A673 (cell line): Measurements from ENCODE around the gene VAV3. TPM values are rescaled to one million over a fixed set of nuclear protein-coding genes. Genes with fewer than 3 reads are reported as not detected.

Source experiments
- BruUV-seq: library from RNA; stranded (reverse); fragments of 400-500 nt; replicated peaks from 2 replicates; lab custom pipeline; 2021; lab: Mats Ljungman, UMichigan
- CTCF ChIA-PET: fragments of 300-600 bp; sonication (Branson Sonifier 250); formaldehyde crosslinking; loops from one replicate; lab custom pipeline; 2022; ENCODE audit warnings: antibody characterized with exemption; lab: Charles Lee
- POLR2A ChIA-PET: fragments of 300-600 bp; sonication (Branson Sonifier 250); formaldehyde crosslinking; loops from one replicate; lab custom pipeline; 2022; ENCODE audit warnings: antibody characterized with exemption; ENCODE audit not compliant: low non-redundant PET; lab: Charles Lee
- DNase-seq: peaks from one replicate; pipeline ENCODE4 v3.0.0-alpha.2; 2015; ENCODE audit warnings: low spot score
- H3K27ac ChIP-seq: fragments of 200-600 bp; sonication (generic); 2 replicates; pipeline ENCODE4 v1.5.1; 2016; ENCODE audit warnings: mixed run types, low read depth, mild to moderate bottlenecking, mixed read lengths, antibody characterized with exemption, low read length; ENCODE audit not compliant: poor library complexity, severe bottlenecking
- H3K27me3 ChIP-seq: fragments of 200-600 bp; sonication (generic); replicated peaks from 2 replicates; pipeline ENCODE4 v1.6.1; 2017; ENCODE audit warnings: mixed run types, low read depth, mild to moderate bottlenecking, mixed read lengths, antibody characterized with exemption, low read length; ENCODE audit not compliant: insufficient read depth, poor library complexity
- H3K36me3 ChIP-seq: fragments of 200-600 bp; sonication (generic); 2 replicates; pipeline ENCODE4 v1.6.1; 2016; ENCODE audit warnings: mixed run types, mild to moderate bottlenecking, mixed read lengths, antibody characterized with exemption, low read length; ENCODE audit not compliant: insufficient read depth, poor library complexity, severe bottlenecking
- H3K4me1 ChIP-seq: fragments of 200-600 bp; sonication (generic); 2 replicates; pipeline ENCODE4 v1.6.1; 2017; ENCODE audit warnings: mixed run types, mild to moderate bottlenecking, mixed read lengths, antibody characterized with exemption, low read length; ENCODE audit not compliant: insufficient read depth, poor library complexity, severe bottlenecking
- H3K4me3 ChIP-seq: fragments of 200-600 bp; sonication (generic); 2 replicates; pipeline ENCODE4 v1.5.1; 2016; ENCODE audit warnings: low read depth, mixed run types, mild to moderate bottlenecking, mixed read lengths, low read length; ENCODE audit not compliant: poor library complexity, severe bottlenecking
- H3K9me3 ChIP-seq: fragments of 200-600 bp; sonication (generic); 2 replicates; pipeline ENCODE4 v1.6.1; 2016; ENCODE audit warnings: mixed run types, low read depth, mild to moderate bottlenecking, mixed read lengths, antibody characterized with exemption, low read length; ENCODE audit not compliant: poor library complexity, severe bottlenecking
- EZH2 ChIP-seq: fragments of 200-600 bp; sonication (generic); IDR thresholded peaks from 2 replicates; pipeline ENCODE4 v1.6.1; 2017; ENCODE audit warnings: borderline replicate concordance, low read depth, mild to moderate bottlenecking, mixed read lengths, antibody characterized with exemption, low read length; ENCODE audit not compliant: poor library complexity, severe bottlenecking
- intact Hi-C: fragments of 100-400 bp; cut with micrococcal nuclease; formaldehyde crosslinking; loops from one replicate; pipeline ENCODE4 v1.10.0; 2022; ENCODE audit not compliant: unreplicated experiment
- total RNA-seq: library from RNA; stranded (reverse); gene quantifications from 2 replicates; pipeline ENCODE4 v1.2.3, GENCODE V29; 2021
- TF ChIP-seq, protein P1 (sequence below): fragments of 300-800, 200-600 bp; sonication (generic); conservative IDR thresholded peaks from 2 replicates; pipeline ENCODE4 v1.5.1; 2017; ENCODE audit warnings: low read depth, mild to moderate bottlenecking, antibody characterized with exemption, low read length, moderate library complexity, mixed read lengths

Gene VAV3
- total RNA-seq, 1 experiment from 2014 or later = 0.30 TPM

DNA sequence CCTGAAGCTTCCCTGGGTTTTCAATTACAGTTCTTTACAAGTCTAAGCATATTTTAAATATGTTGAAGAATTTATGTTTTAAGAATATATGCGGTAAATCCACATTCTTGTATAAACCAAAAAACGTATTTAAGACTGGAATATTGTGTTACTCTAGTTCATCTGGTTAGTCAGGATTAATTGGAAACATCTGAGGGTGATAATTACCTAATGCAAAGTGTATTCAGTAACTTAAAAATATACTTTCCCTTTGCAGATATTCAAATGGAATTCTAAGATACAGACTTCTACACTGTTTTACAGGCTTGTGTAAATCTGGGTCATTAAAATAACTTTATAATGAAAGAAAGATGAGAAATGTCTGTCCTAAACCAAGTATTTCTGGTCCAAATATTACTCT, 302.0 kb downstream of the VAV3 start:
- TF ChIP-seq, protein P1, sequence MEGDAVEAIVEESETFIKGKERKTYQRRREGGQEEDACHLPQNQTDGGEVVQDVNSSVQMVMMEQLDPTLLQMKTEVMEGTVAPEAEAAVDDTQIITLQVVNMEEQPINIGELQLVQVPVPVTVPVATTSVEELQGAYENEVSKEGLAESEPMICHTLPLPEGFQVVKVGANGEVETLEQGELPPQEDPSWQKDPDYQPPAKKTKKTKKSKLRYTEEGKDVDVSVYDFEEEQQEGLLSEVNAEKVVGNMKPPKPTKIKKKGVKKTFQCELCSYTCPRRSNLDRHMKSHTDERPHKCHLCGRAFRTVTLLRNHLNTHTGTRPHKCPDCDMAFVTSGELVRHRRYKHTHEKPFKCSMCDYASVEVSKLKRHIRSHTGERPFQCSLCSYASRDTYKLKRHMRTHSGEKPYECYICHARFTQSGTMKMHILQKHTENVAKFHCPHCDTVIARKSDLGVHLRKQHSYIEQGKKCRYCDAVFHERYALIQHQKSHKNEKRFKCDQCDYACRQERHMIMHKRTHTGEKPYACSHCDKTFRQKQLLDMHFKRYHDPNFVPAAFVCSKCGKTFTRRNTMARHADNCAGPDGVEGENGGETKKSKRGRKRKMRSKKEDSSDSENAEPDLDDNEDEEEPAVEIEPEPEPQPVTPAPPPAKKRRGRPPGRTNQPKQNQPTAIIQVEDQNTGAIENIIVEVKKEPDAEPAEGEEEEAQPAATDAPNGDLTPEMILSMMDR = no peak
- ChIA-PET POLR2A (no interaction called here), CTCF (no interaction called here)

DNA sequence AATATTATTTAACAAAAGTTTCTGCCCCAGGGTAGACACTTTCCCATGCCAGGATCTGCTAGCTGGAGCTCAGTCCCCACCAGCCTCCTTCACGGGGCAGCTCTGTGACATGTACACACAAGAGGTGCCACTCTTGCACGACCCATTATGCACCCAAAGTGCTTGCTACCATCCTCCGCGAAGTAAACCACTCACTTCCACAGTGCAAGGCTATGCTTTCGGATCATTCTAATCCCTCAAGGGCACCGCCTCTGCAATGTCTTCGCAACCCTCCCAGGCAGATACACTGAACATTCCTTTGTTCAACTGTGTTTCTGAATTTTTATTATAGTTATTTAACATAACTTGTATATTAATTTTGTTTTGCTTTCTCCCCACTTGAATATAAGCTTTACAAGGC, 303.8 kb downstream of the VAV3 start:
- TF ChIP-seq, protein P1 = no peak
- TF ChIP-seq EZH2 = no peak
- H3K27me3 ChIP-seq = no peaks in the 10 kb centered on the region
- H3K36me3 ChIP-seq = no peaks in the 10 kb centered on the region
- POLR2A ChIA-PET = no interaction called here
- H3K9me3 ChIP-seq = no peaks in the 10 kb centered on the region
- DNase-seq = no peak
- no TSS peak for BruUV-seq
- H3K4me3 ChIP-seq = no peak overlapping the region
- H3K4me1 ChIP-seq = no peaks in the 10 kb centered on the region
- CTCF ChIA-PET = no interaction called here
- H3K27ac ChIP-seq = no peak overlapping the region
- intact Hi-C loops = no loop called here

More for the DNA sequence above, 302.0 kb downstream of the VAV3 start:
- Histone ChIP-seq H3K4me3 (no peak overlapping the region), H3K27me3 (no peaks in the 10 kb centered on the region), H3K27ac (no peak overlapping the region), H3K4me1 (no peaks in the 10 kb centered on the region), H3K36me3 (no peaks in the 10 kb centered on the region), H3K9me3 (no peaks in the 10 kb centered on the region)
- DNase-seq = no peak
- intact Hi-C loops = no loop called here
- no TSS peak for BruUV-seq

DNA sequence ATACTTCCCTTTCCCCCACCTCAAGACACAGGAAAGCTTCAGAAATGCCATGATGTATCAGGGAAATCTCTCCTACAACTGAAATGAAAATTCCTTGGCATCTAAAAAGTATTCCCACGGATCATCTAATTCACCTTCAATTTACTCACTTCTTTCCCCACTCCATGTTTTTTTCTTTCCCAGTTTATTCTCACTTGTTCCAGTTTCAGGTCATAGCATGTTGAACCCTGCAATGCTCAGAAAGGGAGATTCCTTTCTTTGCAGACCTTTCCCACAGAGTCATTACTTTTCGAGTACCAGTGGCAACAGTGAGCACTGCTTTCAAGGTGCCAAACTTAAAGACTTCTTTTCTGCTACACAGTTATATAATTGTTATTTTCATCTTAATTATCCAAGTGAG, 305.0 kb downstream of the VAV3 start:
- no peak for DNase-seq
- TF ChIP-seq, protein P1 = no peak
- no peak for TF ChIP-seq EZH2
- Histone ChIP-seq H3K9me3 (no peaks in the 10 kb centered on the region), H3K36me3 (no peaks in the 10 kb centered on the region), H3K27me3 (no peaks in the 10 kb centered on the region), H3K4me1 (no peaks in the 10 kb centered on the region), H3K4me3 (no peak overlapping the region), H3K27ac (no peak overlapping the region)
- POLR2A ChIA-PET = no interaction called here
- intact Hi-C loops = no loop called here
- no TSS peak for BruUV-seq
- CTCF ChIA-PET = no interaction called here
